Heart right ventricle (tissue), 16 donors: Measurements from ENCODE around the gene CHST11. TPM values are rescaled to one million over a fixed set of nuclear protein-coding genes. Genes with fewer than 3 reads are reported as not detected.

Experiments
- ATAC-seq, 8 donors: fragments of 200-7000 bp; cut with Tn5 transposase; one replicate each; pipeline ENCODE4 v1.9.1; 2020; ENCODE audit warnings: mild to moderate bottlenecking in 8 of 8, moderate library complexity in 8 of 8, moderate number of reproducible peaks in 1 of 8
- DNase-seq, 2 donors: peaks; one replicate each; pipeline ENCODE4 v3.0.0-alpha.2; 2020
- H3K27ac ChIP-seq, 10 donors: fragments of 200-600 bp; sonication (generic) in 2 of 10; one replicate each; pipeline versions ENCODE4 v1.5.0 to v1.8.0; 2020 to 2022; ENCODE audit warnings: mild to moderate bottlenecking in 3 of 10
- H3K27me3 ChIP-seq, 7 donors: fragments of 200-600 bp; one replicate each; pipeline ENCODE4 v1.8.0; 2021 to 2022; ENCODE audit warnings: mild to moderate bottlenecking in 2 of 7
- H3K36me3 ChIP-seq, 9 donors: fragments of 200-600 bp; sonication (generic) in 1 of 9; one replicate each; pipeline versions ENCODE4 v1.5.0 to v1.8.0; 2020 to 2022; ENCODE audit warnings: mild to moderate bottlenecking in 2 of 9
- H3K4me1 ChIP-seq, 9 donors: fragments of 200-600 bp; sonication (generic) in 1 of 9; one replicate each; pipeline versions ENCODE4 v1.5.0 to v1.8.0; 2020 to 2022; ENCODE audit warnings: mild to moderate bottlenecking in 4 of 9
- H3K4me3 ChIP-seq, 10 donors: fragments of 200-600 bp; sonication (generic) in 2 of 10; one replicate each; pipeline versions ENCODE4 v1.5.0 to v1.8.0; 2020 to 2022; ENCODE audit warnings: mild to moderate bottlenecking in 7 of 10, moderate library complexity in 2 of 10
- H3K9me3 ChIP-seq, 11 donors: fragments of 200-600 bp in 10 of 11; sonication (generic) in 2 of 11; one replicate each; pipeline versions ENCODE4 v1.5.0 to v1.8.0; 2013 to 2022; ENCODE audit warnings: mild to moderate bottlenecking in 2 of 11, control low read depth in 1 of 11, moderate library complexity in 1 of 11
- CTCF ChIP-seq, 9 donors: fragments of 200-600 bp; sonication (generic) in 2 of 9; IDR thresholded peaks; one replicate each; pipeline versions ENCODE4 v1.5.0 to v1.8.0; 2021 to 2022; ENCODE audit warnings: antibody characterized with exemption in 9 of 9, mild to moderate bottlenecking in 5 of 9, moderate library complexity in 1 of 9
- WGBS, 2 donors: extraction: QIAGEN DNeasy Blood & Tissue Kit; methylation state at CpG; one replicate each; pipeline ENCODE4 v1.1.7; 2013; ENCODE audit warnings: inconsistent platforms in 1 of 2; 5-methylcytosine and 5-hydroxymethylcytosine counted together
- intact Hi-C, 10 donors: fragments of 100-400 bp; cut with DNase I; formaldehyde crosslinking; loops; one replicate each; pipeline versions ENCODE4 v1.11.1 to v1.14.2; 2022
- polyA plus RNA-seq, 2 donors: library from polyadenylated mRNA; stranded (reverse); fragments of 200-250 nt; gene quantifications; one replicate each; pipeline ENCODE4 v1.2.3, GENCODE V29; 2013
- total RNA-seq, 10 donors: library from RNA; stranded (reverse); fragmentation: NEBNext Ultra II Directional in 3 of 10; extraction: Animal tissue kit (Norgen Biotek cat#: 25700) in 3 of 10; gene quantifications; one replicate each; pipeline versions ENCODE4 v1.2.1 to v1.2.4, GENCODE V29; 2021 to 2023
- donor health status: Arrhythmogenic right ventricular cardiomyopathy.
- donor health status: ischemic (EF 13 %, LVEDD 7.1; RV severe dilation, severe dysfunction).
- donor health status: healthy with polysubstance abuse.
- donor health status: DM: no; HTN: yes; CAD: no.
- donor health status: DM: no; HTN: no; CAD: no.
- donor health status: ischemic (EF 25% LVEDD 6.9; RV normal size, moderate dysfunction).
- donor health status: ischemic (EF 25% LVEDD 5.7; RV mildly dilated, moderate dysfunction).
- donor health status: healthy.
- donor health status: DM: yes; HTN: yes; CAD: no.
- donor health status: Ischemic cardiomyopathy.
- donor health status: ischemic (EF 35%, LVEDD 5.7; RV mildly dilated, moderate dysfunction).
- donor health status: nonischemic (EF 11% LVEDD 7.7; RV severe dilation, severe dysfunction).
- donor health status: DM: yes; HTN: yes; CAD: no.
- donor health status: PGD.
- donor health status: ischemic (EF 29% LVEDD 5.4; RV normal size, mild dysfunction).
- donor health status: nonischemic (EF 23%, LVEDD 6.1; RV moderate dilation, normal function).

CHST11 gene
- total and polyA plus RNA-seq, 12 donors, result 1.1 to 12.7 (median 4.3) TPM

GRCh38 chr12:104664351-104664750 lies 207.6 kb downstream of the CHST11 start:
- Histone ChIP-seq H3K4me3 (no peak overlapping the region), H3K9me3 (no peaks in the 10 kb centered on the region), H3K27me3 (no peaks in the 10 kb centered on the region), H3K4me1 (peaks cover 5 to 39% (median 16%) of the 10 kb centered on the region in 9 donors), H3K36me3 (no peaks in the 10 kb centered on the region), H3K27ac (peak overlapping the region in 1 of 10 donors; percentile 14)
- no peak for ATAC-seq
- no peak for DNase-seq
- WGBS, 2 donors, result 35 to 70% methylated on average over 3 of the region's 3 CpGs
- TF ChIP-seq CTCF (IDR thresholded peaks at IDR 0.05), result no peak
- intact Hi-C loops, result loop anchor here in 1 of 10 donors (10.0 kb wide), 1 partner anchor 280 kb away; no protein-coding TSS in a partner anchor

GRCh38 chr12:104665296-104665695 lies 208.5 kb downstream of the CHST11 start:
- no peak overlapping the region for H3K27ac ChIP-seq
- ATAC-seq (no peak), DNase-seq (no peak)
- peaks cover 12 to 48% (median 25%) of the 10 kb centered on the region in 9 donors for H3K4me1 ChIP-seq
- no peaks in the 10 kb centered on the region for H3K36me3 ChIP-seq
- no peak for TF ChIP-seq CTCF (IDR thresholded peaks at IDR 0.05)
- intact Hi-C loops, result loop anchor here in 1 of 10 donors (10.0 kb wide), 1 partner anchor 280 kb away; no protein-coding TSS in a partner anchor
- no peaks in the 10 kb centered on the region for H3K9me3 ChIP-seq
- WGBS, 2 donors, result 88 to 94% methylated on average over 4 of the region's 4 CpGs
- H3K27me3 ChIP-seq, result no peaks in the 10 kb centered on the region
- H3K4me3 ChIP-seq, result no peak overlapping the region

GRCh38 chr12:104667139-104667538 lies 210.4 kb downstream of the CHST11 start:
- peak in 1 of 8 donors; percentile 30 for ATAC-seq
- peaks cover 19 to 67% (median 44%) of the 10 kb centered on the region in 9 donors for H3K4me1 ChIP-seq

GRCh38 chr12:104668274-104668718 lies 211.5 kb downstream of the CHST11 start:
- Histone ChIP-seq H3K4me3 (no peak overlapping the region), H3K9me3 (no peaks in the 10 kb centered on the region), H3K36me3 (no peaks in the 10 kb centered on the region), H3K27me3 (no peaks in the 10 kb centered on the region), H3K4me1 (peaks cover 23 to 78% (median 54%) of the 10 kb centered on the region in 9 donors), H3K27ac (peak overlapping the region; percentile 27 to 88 (median 78))
- intact Hi-C loops, result loop anchor here in 1 of 10 donors (10.0 kb wide), 1 partner anchor 283 kb away; no protein-coding TSS in a partner anchor
- ATAC-seq (peak in 7 of 8 donors; percentile 31 to 70 (median 50)), DNase-seq (peak; percentile 38 to 64)
- TF ChIP-seq CTCF (IDR thresholded peaks at IDR 0.05), result no peak
- 29 to 36% methylated on average over 11 of the region's 11 CpGs for WGBS, 2 donors

More at GRCh38 chr12:104667139-104667538, 210.4 kb downstream of the CHST11 start:
- Histone ChIP-seq H3K27me3 (no peaks in the 10 kb centered on the region), H3K27ac (peak overlapping the region in 1 of 10 donors; percentile 72), H3K9me3 (no peaks in the 10 kb centered on the region), H3K4me3 (no peak overlapping the region), H3K36me3 (no peaks in the 10 kb centered on the region)
- 71 to 74% methylated on average over 7 of the region's 7 CpGs for WGBS, 2 donors
- no peak for TF ChIP-seq CTCF (IDR thresholded peaks at IDR 0.05)
- no peak for DNase-seq
- intact Hi-C loops, result loop anchor here in 1 of 10 donors (10.0 kb wide), 1 partner anchor 282 kb away; no protein-coding TSS in a partner anchor
